A673 (cell line): ENCODE results near the gene NTN1. TPM values are rescaled to one million over a fixed set of nuclear protein-coding genes. Genes with fewer than 3 reads are reported as not detected.

Experiments
- BruUV-seq: library from RNA; stranded (reverse); fragments of 400-500 nt; replicated peaks from 2 replicates; lab custom pipeline; 2021; lab: Mats Ljungman, UMichigan
- CTCF ChIA-PET: fragments of 300-600 bp; sonication (Branson Sonifier 250); formaldehyde crosslinking; loops from one replicate; lab custom pipeline; 2022; ENCODE audit warnings: antibody characterized with exemption; lab: Charles Lee
- POLR2A ChIA-PET: fragments of 300-600 bp; sonication (Branson Sonifier 250); formaldehyde crosslinking; loops from one replicate; lab custom pipeline; 2022; ENCODE audit warnings: antibody characterized with exemption; ENCODE audit not compliant: low non-redundant PET; lab: Charles Lee
- DNase-seq: peaks from one replicate; pipeline ENCODE4 v3.0.0-alpha.2; 2015; ENCODE audit warnings: low spot score
- H3K27ac ChIP-seq: fragments of 200-600 bp; sonication (generic); 2 replicates; pipeline ENCODE4 v1.5.1; 2016; ENCODE audit warnings: mixed run types, low read depth, mild to moderate bottlenecking, mixed read lengths, antibody characterized with exemption, low read length; ENCODE audit not compliant: poor library complexity, severe bottlenecking
- H3K27me3 ChIP-seq: fragments of 200-600 bp; sonication (generic); replicated peaks from 2 replicates; pipeline ENCODE4 v1.6.1; 2017; ENCODE audit warnings: mixed run types, low read depth, mild to moderate bottlenecking, mixed read lengths, antibody characterized with exemption, low read length; ENCODE audit not compliant: insufficient read depth, poor library complexity
- H3K36me3 ChIP-seq: fragments of 200-600 bp; sonication (generic); 2 replicates; pipeline ENCODE4 v1.6.1; 2016; ENCODE audit warnings: mixed run types, mild to moderate bottlenecking, mixed read lengths, antibody characterized with exemption, low read length; ENCODE audit not compliant: insufficient read depth, poor library complexity, severe bottlenecking
- H3K4me1 ChIP-seq: fragments of 200-600 bp; sonication (generic); 2 replicates; pipeline ENCODE4 v1.6.1; 2017; ENCODE audit warnings: mixed run types, mild to moderate bottlenecking, mixed read lengths, antibody characterized with exemption, low read length; ENCODE audit not compliant: insufficient read depth, poor library complexity, severe bottlenecking
- H3K4me3 ChIP-seq: fragments of 200-600 bp; sonication (generic); 2 replicates; pipeline ENCODE4 v1.5.1; 2016; ENCODE audit warnings: low read depth, mixed run types, mild to moderate bottlenecking, mixed read lengths, low read length; ENCODE audit not compliant: poor library complexity, severe bottlenecking
- H3K9me3 ChIP-seq: fragments of 200-600 bp; sonication (generic); 2 replicates; pipeline ENCODE4 v1.6.1; 2016; ENCODE audit warnings: mixed run types, low read depth, mild to moderate bottlenecking, mixed read lengths, antibody characterized with exemption, low read length; ENCODE audit not compliant: poor library complexity, severe bottlenecking
- CTCF ChIP-seq: fragments of 300-800, 200-600 bp; sonication (generic); conservative IDR thresholded peaks from 2 replicates; pipeline ENCODE4 v1.5.1; 2017; ENCODE audit warnings: low read depth, mild to moderate bottlenecking, antibody characterized with exemption, low read length, moderate library complexity, mixed read lengths
- EZH2 ChIP-seq: fragments of 200-600 bp; sonication (generic); IDR thresholded peaks from 2 replicates; pipeline ENCODE4 v1.6.1; 2017; ENCODE audit warnings: borderline replicate concordance, low read depth, mild to moderate bottlenecking, mixed read lengths, antibody characterized with exemption, low read length; ENCODE audit not compliant: poor library complexity, severe bottlenecking
- intact Hi-C: fragments of 100-400 bp; cut with micrococcal nuclease; formaldehyde crosslinking; loops from one replicate; pipeline ENCODE4 v1.10.0; 2022; ENCODE audit not compliant: unreplicated experiment
- total RNA-seq: library from RNA; stranded (reverse); gene quantifications from 2 replicates; pipeline ENCODE4 v1.2.3, GENCODE V29; 2021

Gene NTN1
- total RNA-seq, 1 experiment from 2014 or later = 4.3 TPM

GRCh38 chr17:9220398-9221146 is 199.3 kb downstream of the NTN1 start:
- H3K27ac ChIP-seq = no peak overlapping the region
- intact Hi-C loops = no loop called here

GRCh38 chr17:9221147-9221921 is 200.0 kb downstream of the NTN1 start:
- DNase-seq = no peak
- no peak overlapping the region for H3K27ac ChIP-seq
- H3K36me3 ChIP-seq = no peaks in the 10 kb centered on the region
- H3K4me3 ChIP-seq = no peak overlapping the region
- POLR2A ChIA-PET = no interaction called here
- TF ChIP-seq CTCF (no peak), EZH2 (no peak)
- no peaks in the 10 kb centered on the region for H3K27me3 ChIP-seq
- CTCF ChIA-PET = no interaction called here
- intact Hi-C loops = no loop called here
- BruUV-seq = no TSS peak
- H3K9me3 ChIP-seq = peaks cover under 1% of the 10 kb centered on the region
- H3K4me1 ChIP-seq = no peaks in the 10 kb centered on the region

More at GRCh38 chr17:9220398-9221146, 199.3 kb downstream of the NTN1 start:
- H3K4me1 ChIP-seq = no peaks in the 10 kb centered on the region
- no peak overlapping the region for H3K4me3 ChIP-seq
- H3K9me3 ChIP-seq = peaks cover 8% of the 10 kb centered on the region
- POLR2A ChIA-PET = no interaction called here
- no TSS peak for BruUV-seq
- CTCF ChIA-PET = no interaction called here
- H3K27me3 ChIP-seq = no peaks in the 10 kb centered on the region
- no peak for DNase-seq
- TF ChIP-seq CTCF = no peak
- no peak for TF ChIP-seq EZH2
- H3K36me3 ChIP-seq = no peaks in the 10 kb centered on the region

GRCh38 chr17:9221922-9222180 is 200.5 kb downstream of the NTN1 start:
- intact Hi-C loops = no loop called here
- BruUV-seq = no TSS peak
- POLR2A ChIA-PET = no interaction called here
- Histone ChIP-seq H3K27me3 (no peaks in the 10 kb centered on the region), H3K4me1 (no peaks in the 10 kb centered on the region), H3K9me3 (no peaks in the 10 kb centered on the region), H3K4me3 (no peak overlapping the region), H3K27ac (no peak overlapping the region), H3K36me3 (no peaks in the 10 kb centered on the region)
- TF ChIP-seq CTCF (no peak), EZH2 (no peak)
- no peak for DNase-seq
- CTCF ChIA-PET = no interaction called here
